SH-SY5Y (cell line): ENCODE data around the gene CYP27B1.

Experiments
- GATA2 ChIP-seq: IDR thresholded peaks from 2 replicates; pipeline ENCODE4 v1.6.1; 2011; ENCODE audit warnings: mild to moderate bottlenecking, low read depth, low read length
- GATA3 ChIP-seq: IDR thresholded peaks from 2 replicates; pipeline ENCODE4 v1.6.1; 2011; ENCODE audit warnings: low read depth, mild to moderate bottlenecking, low read length, moderate library complexity

- no peak for TF ChIP-seq GATA2
- no peak for TF ChIP-seq GATA3
Observed at GRCh38 chr12:57751788-57752667, 14.8 kb downstream of the CYP27B1 start, which contains the start of gene CDK4.
